ENCODE data around the gene SLC43A1.

DNA sequence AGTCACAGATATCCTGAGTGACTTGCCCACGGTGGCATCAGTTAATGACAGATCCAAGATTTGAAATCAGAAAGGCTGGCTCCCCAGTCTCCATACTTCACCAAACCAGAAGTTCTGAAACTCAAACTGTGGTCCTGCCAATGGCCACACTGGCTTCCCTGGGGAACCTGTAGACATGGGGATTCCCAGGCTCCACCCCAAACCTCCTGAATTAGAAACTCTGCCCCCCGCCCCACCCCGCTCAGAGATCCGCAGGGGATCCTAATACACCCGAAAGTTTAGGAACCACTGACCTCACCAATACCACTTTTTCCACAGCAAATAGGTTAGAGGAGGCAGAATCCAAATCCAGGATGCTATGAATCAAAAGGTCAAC, 39.8 kb downstream of the SLC43A1 start:
- TF ChIP-seq, protein P1, sequence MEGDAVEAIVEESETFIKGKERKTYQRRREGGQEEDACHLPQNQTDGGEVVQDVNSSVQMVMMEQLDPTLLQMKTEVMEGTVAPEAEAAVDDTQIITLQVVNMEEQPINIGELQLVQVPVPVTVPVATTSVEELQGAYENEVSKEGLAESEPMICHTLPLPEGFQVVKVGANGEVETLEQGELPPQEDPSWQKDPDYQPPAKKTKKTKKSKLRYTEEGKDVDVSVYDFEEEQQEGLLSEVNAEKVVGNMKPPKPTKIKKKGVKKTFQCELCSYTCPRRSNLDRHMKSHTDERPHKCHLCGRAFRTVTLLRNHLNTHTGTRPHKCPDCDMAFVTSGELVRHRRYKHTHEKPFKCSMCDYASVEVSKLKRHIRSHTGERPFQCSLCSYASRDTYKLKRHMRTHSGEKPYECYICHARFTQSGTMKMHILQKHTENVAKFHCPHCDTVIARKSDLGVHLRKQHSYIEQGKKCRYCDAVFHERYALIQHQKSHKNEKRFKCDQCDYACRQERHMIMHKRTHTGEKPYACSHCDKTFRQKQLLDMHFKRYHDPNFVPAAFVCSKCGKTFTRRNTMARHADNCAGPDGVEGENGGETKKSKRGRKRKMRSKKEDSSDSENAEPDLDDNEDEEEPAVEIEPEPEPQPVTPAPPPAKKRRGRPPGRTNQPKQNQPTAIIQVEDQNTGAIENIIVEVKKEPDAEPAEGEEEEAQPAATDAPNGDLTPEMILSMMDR (conservative IDR thresholded peaks at IDR 0.05 in 1 of 2, IDR thresholded peaks at IDR 0.05 in 1 of 2; ENCODE audit: extremely low read depth in 1 of 2, insufficient read depth in 1 of 2, low read depth in 1 of 2, low read length in 2 of 2) = no peak
- TF ChIP-seq EZH2 (IDR thresholded peaks at IDR 0.05; ENCODE audit: borderline replicate concordance, low read length) = no peak

Measured in mammary epithelial cell (primary cell).